GM18861 (cell line): Measurements from ENCODE around the gene LUC7L3.
"Not testable (repeated sequence)": the region's sequence is repeated elsewhere in the genome, so short reads cannot be mapped to it uniquely, and the experiment has no call there.

Experiments
- ATAC-seq: cut with Tn5 transposase; IDR thresholded peaks from one replicate; pipeline ENCODE4 v1.9.1; 2021; ENCODE audit not compliant: unreplicated experiment

Gene LUC7L3

GRCh38 chr17:50781167-50781566 is 61.8 kb downstream of the LUC7L3 start:
- no peak for ATAC-seq

GRCh38 chr17:50783193-50783660 is 63.8 kb downstream of the LUC7L3 start:
- no peak for ATAC-seq

- ATAC-seq = no peak
Measured at GRCh38 chr17:50783905-50784304, 64.5 kb downstream of the LUC7L3 start.

- no peak for ATAC-seq
Measured at GRCh38 chr17:50785126-50785525, 65.7 kb downstream of the LUC7L3 start.

GRCh38 chr17:50785946-50786570 is 66.7 kb downstream of the LUC7L3 start:
- no peak for ATAC-seq

- ATAC-seq = no peak
Measured at GRCh38 chr17:50787106-50787505, 67.7 kb downstream of the LUC7L3 start.

GRCh38 chr17:50790618-50791017 is 71.2 kb downstream of the LUC7L3 start:
- ATAC-seq = no peak

- ATAC-seq = no peak
Measured at GRCh38 chr17:50792132-50792531, 72.7 kb downstream of the LUC7L3 start.

- ATAC-seq = no peak
Measured at GRCh38 chr17:50793007-50793406, 73.6 kb downstream of the LUC7L3 start.

GRCh38 chr17:50794361-50794760 is 75.0 kb downstream of the LUC7L3 start:
- ATAC-seq = no peak

GRCh38 chr17:50797135-50797810 is 77.9 kb downstream of the LUC7L3 start:
- no peak for ATAC-seq

- ATAC-seq = no peak
Measured at GRCh38 chr17:50798424-50799288, 79.3 kb downstream of the LUC7L3 start.

GRCh38 chr17:50799582-50799981 is 80.2 kb downstream of the LUC7L3 start:
- ATAC-seq = no peak

GRCh38 chr17:50800196-50800700 is 80.8 kb downstream of the LUC7L3 start:
- no peak for ATAC-seq

GRCh38 chr17:50802609-50803571 is 83.5 kb downstream of the LUC7L3 start:
- no peak for ATAC-seq

- ATAC-seq = no peak
Measured at GRCh38 chr17:50803676-50804075, 84.3 kb downstream of the LUC7L3 start.

- not testable (repeated sequence) for ATAC-seq
Measured at GRCh38 chr17:50804749-50805475, 85.5 kb downstream of the LUC7L3 start.

GRCh38 chr17:50805486-50805885 is 86.1 kb downstream of the LUC7L3 start:
- no peak for ATAC-seq
